SU-DHL-6 (cell line): ENCODE measurements around the gene COL5A1.

Experiments used
- EZH2phosphoT487 ChIP-seq: fragments of 200-600 bp; sonication (generic), shearing (Covaris generic); conservative IDR thresholded peaks from 2 replicates; pipeline ENCODE4 v1.6.1; 2018; ENCODE audit warnings: mild to moderate bottlenecking, antibody characterized with exemption, low read length, moderate library complexity, mixed read lengths
- TF ChIP-seq, protein P1 (sequence below): fragments of 200-600 bp; sonication (generic); IDR thresholded peaks from one replicate; pipeline ENCODE4 v1.5.1; 2017; ENCODE audit warnings: antibody characterized with exemption, mild to moderate bottlenecking, low read length, moderate library complexity; ENCODE audit not compliant: insufficient read depth, poor library complexity, severe bottlenecking

DNA sequence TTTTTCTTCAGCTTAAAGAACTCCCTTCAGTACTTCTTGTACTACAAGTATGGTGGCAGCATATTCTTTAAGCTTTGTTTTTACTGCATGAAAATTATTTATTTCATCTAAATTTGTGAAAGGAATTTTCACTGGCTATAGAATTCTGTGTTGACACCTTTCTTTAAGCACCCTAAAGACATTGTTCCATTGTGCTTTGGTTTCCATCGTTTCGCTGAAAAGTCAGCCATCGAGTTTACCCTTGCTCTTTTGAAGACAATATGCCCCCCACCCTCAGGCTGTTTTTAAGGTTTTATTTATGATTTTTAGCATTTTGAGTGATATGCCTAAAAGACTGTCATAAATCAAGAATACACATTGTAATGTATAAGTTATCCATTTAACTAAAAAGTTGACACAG is 27.3 kb upstream of the COL5A1 start:
- TF ChIP-seq, protein P1, sequence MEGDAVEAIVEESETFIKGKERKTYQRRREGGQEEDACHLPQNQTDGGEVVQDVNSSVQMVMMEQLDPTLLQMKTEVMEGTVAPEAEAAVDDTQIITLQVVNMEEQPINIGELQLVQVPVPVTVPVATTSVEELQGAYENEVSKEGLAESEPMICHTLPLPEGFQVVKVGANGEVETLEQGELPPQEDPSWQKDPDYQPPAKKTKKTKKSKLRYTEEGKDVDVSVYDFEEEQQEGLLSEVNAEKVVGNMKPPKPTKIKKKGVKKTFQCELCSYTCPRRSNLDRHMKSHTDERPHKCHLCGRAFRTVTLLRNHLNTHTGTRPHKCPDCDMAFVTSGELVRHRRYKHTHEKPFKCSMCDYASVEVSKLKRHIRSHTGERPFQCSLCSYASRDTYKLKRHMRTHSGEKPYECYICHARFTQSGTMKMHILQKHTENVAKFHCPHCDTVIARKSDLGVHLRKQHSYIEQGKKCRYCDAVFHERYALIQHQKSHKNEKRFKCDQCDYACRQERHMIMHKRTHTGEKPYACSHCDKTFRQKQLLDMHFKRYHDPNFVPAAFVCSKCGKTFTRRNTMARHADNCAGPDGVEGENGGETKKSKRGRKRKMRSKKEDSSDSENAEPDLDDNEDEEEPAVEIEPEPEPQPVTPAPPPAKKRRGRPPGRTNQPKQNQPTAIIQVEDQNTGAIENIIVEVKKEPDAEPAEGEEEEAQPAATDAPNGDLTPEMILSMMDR = no peak
- no peak for TF ChIP-seq EZH2phosphoT487
